Kidney epithelial cell (primary cell): Measurements from ENCODE around the gene TCTN3. TPM values are rescaled to one million over a fixed set of nuclear protein-coding genes. Genes with fewer than 3 reads are reported as not detected.
A peak's percentile ranks its signal among the peaks of the same experiment; 100 is the strongest.
"Not testable (repeated sequence)": the region's sequence is repeated elsewhere in the genome, so short reads cannot be mapped to it uniquely, and the experiment has no call there.

Experiments
- DNase-seq: peaks from one replicate; pipeline ENCODE4 v3.0.0-alpha.2; 2010; ENCODE audit warnings: low read depth
- H3K27me3 ChIP-seq: 2 replicates; pipeline ENCODE4 v1.6.0; 2011; ENCODE audit warnings: low read length; ENCODE audit not compliant: control insufficient read depth, insufficient read depth
- H3K36me3 ChIP-seq: 2 replicates; pipeline ENCODE4 v1.5.1; 2011; ENCODE audit warnings: low read length; ENCODE audit not compliant: control insufficient read depth, insufficient read depth
- H3K4me3 ChIP-seq: 2 replicates; pipeline ENCODE4 v1.5.1; 2011; ENCODE audit warnings: low read depth, mild to moderate bottlenecking, control low read depth, low read length
- CTCF ChIP-seq: IDR thresholded peaks from 2 replicates; pipeline ENCODE4 v1.5.1; 2011; ENCODE audit warnings: mild to moderate bottlenecking, moderate library complexity, low read length, control low read depth, inconsistent platforms; ENCODE audit not compliant: insufficient read depth, poor library complexity, severe bottlenecking
- total RNA-seq: library from RNA; depleted of rRNA; stranded (reverse); fragments of >200 nt; gene quantifications from 2 replicates; pipeline ENCODE4 v1.2.3, GENCODE V29; 2015

TCTN3 gene
- total RNA-seq, 1 donor from 2014 or later: 45.0 TPM

DNA sequence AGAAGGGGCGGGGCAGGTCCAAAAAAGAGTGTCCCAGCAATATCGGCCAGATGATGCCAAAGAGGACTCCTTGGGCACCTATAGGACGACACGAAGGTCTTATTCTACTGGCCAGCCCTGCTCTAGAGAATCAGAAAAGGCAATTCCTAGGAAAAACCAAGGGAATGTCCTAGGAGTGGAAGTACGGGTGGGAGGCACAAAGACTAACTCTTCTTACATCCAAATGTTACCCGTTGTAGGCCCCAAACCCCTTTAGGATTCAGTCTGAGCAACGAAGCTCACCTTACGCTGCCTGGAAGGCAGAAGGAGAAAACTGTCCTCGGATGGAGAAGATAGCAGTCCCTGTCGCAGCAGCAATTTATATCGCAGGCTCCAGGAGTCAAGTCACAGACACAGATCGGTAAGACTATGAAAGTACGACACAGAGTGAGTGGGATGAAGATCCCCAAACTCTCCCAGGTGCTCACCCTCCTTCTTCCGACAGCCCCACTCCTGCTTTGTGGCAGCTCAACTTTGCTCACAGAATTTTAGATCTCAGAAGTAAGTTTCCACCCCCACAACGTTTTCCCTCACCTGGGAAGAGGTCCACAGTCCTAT lies 558 bp downstream of the TCTN3 start:
- DNase-seq: no peak
- peak overlapping the region; percentile 76 for H3K4me3 ChIP-seq
- TF ChIP-seq CTCF: no peak
- H3K27me3 ChIP-seq: no peaks in the 10 kb centered on the region
- peaks cover 3% of the 10 kb centered on the region for H3K36me3 ChIP-seq

- H3K36me3 ChIP-seq: peaks cover 3% of the 10 kb centered on the region
- no peaks in the 10 kb centered on the region for H3K27me3 ChIP-seq
- no peak for TF ChIP-seq CTCF
- no peak for DNase-seq
- no peak overlapping the region for H3K4me3 ChIP-seq
Observed at GRCh38 chr10:95691281-95691680, 2.4 kb downstream of the TCTN3 start.

DNA sequence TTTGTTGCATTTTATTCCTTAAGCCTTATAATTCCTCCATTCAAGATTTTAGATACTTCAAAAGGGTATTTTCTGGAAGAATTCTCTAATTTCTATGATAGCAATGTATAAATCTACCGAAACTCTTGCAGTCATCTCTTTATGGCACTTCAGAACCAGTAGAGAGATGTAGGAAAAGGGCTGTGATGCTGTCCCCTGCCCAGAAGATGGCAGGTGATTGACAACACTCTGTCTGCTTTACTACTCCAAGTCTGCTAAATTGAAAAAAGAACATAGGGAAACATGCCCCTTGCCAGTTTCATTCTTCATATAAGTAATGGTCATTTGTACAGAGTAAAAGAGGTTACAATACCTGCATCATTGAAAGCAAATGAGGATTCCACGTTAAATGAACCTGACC lies 5.1 kb downstream of the TCTN3 start:
- DNase-seq: no peak
- Histone ChIP-seq H3K27me3 (no peaks in the 10 kb centered on the region), H3K4me3 (no peak overlapping the region), H3K36me3 (peaks cover 3% of the 10 kb centered on the region)
- TF ChIP-seq CTCF: no peak

- TF ChIP-seq CTCF: no peak
- no peak for DNase-seq
- Histone ChIP-seq H3K4me3 (no peak overlapping the region), H3K36me3 (peaks cover 1% of the 10 kb centered on the region), H3K27me3 (no peaks in the 10 kb centered on the region)
Observed at GRCh38 chr10:95683966-95684365, 9.8 kb downstream of the TCTN3 start.

- TF ChIP-seq CTCF: no peak
- H3K27me3 ChIP-seq: no peaks in the 10 kb centered on the region
- no peaks in the 10 kb centered on the region for H3K36me3 ChIP-seq
- DNase-seq: no peak
- no peak overlapping the region for H3K4me3 ChIP-seq
Observed at GRCh38 chr10:95675403-95676116, 18.2 kb downstream of the TCTN3 start.

GRCh38 chr10:95674643-95675042 lies 19.1 kb downstream of the TCTN3 start:
- Histone ChIP-seq H3K27me3 (no peaks in the 10 kb centered on the region), H3K36me3 (no peaks in the 10 kb centered on the region), H3K4me3 (no peak overlapping the region)
- DNase-seq: no peak
- TF ChIP-seq CTCF: no peak

- not testable (repeated sequence) for H3K4me3 ChIP-seq, DNase-seq, H3K27me3 ChIP-seq, H3K36me3 ChIP-seq
Observed at GRCh38 chr10:95672641-95673040, 21.1 kb downstream of the TCTN3 start.
